ENCODE data around the gene ZFP36. TPM values are rescaled to one million over a fixed set of nuclear protein-coding genes. Genes with fewer than 3 reads are reported as not detected.

The ZFP36 gene
- total RNA-seq, 2 experiments from 2014 or later: 1,278 to 1,362 TPM

DNA sequence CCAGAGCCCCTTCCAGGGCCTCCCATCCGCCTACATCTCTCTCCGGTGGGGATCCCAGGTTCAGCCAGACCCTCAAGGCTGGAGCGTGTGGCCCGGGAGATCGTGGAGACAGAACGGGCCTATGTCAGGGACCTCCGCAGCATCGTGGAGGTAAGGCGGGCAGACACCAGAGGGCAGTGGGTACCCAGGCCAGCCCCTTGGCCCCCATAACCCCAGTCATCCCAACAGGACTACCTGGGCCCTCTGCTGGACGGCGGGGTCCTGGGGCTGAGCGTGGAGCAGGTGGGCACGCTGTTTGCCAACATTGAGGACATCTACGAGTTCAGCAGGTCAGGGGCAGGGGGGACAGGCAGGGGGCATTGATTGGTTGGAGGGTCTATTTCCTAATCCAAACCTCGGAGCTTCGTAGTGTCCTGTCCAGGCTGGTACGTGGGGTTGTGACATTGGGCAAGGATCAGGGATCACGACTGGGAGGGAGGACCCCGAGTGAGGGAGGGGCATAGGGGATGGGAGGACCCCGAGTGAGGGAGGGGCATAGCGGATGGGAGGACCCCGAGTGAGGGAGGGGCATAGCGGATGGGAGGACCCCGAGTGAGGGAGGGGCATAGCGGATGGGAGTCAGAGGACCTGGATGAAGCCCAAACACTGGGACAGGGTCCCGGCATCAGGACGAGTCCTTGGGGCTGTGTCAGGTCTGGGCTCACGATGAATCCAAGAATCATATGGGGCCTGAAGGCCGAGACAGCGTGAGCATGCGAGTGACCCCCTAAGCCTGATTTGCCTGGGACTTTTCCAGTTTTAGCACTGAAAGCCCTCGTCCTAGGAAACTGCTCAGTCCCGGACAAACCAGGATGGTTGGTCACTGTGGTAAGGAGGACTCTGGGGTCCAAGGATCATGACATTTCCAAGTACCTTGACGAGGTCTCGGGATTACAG, 8.7 kb downstream of the ZFP36 start:
- H3K4me1 ChIP-seq (ENCODE audit: insufficient read depth, low read length): peaks cover 47% of the 10 kb centered on the region
- no peaks in the 10 kb centered on the region for H3K27me3 ChIP-seq (ENCODE audit: control insufficient read depth in 1 of 2, insufficient read depth in 2 of 2, low read length in 2 of 2)
- TF ChIP-seq, protein P1, sequence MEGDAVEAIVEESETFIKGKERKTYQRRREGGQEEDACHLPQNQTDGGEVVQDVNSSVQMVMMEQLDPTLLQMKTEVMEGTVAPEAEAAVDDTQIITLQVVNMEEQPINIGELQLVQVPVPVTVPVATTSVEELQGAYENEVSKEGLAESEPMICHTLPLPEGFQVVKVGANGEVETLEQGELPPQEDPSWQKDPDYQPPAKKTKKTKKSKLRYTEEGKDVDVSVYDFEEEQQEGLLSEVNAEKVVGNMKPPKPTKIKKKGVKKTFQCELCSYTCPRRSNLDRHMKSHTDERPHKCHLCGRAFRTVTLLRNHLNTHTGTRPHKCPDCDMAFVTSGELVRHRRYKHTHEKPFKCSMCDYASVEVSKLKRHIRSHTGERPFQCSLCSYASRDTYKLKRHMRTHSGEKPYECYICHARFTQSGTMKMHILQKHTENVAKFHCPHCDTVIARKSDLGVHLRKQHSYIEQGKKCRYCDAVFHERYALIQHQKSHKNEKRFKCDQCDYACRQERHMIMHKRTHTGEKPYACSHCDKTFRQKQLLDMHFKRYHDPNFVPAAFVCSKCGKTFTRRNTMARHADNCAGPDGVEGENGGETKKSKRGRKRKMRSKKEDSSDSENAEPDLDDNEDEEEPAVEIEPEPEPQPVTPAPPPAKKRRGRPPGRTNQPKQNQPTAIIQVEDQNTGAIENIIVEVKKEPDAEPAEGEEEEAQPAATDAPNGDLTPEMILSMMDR (IDR thresholded peaks at IDR 0.05): no peak
- ATAC-seq (ENCODE audit: poor library complexity): no peak
- H3K9me3 ChIP-seq (ENCODE audit: control insufficient read depth in 1 of 2, insufficient read depth in 1 of 2, low read length in 2 of 2): no peaks in the 10 kb centered on the region
- Mint-ChIP-seq H3K9me3 (no peaks in the 10 kb centered on the region), H3K4me3 (peak overlapping the region; percentile 62), H3K27me3 (peaks cover 5% of the 10 kb centered on the region), H3K27ac (peak overlapping the region; percentile 98), H3K36me3 (ENCODE audit: low read depth) (peaks cover 55% of the 10 kb centered on the region), H3K4me1 (ENCODE audit: low read depth) (peaks cover 32% of the 10 kb centered on the region)
- intact Hi-C loops (cut with DNase I, micrococcal nuclease): loop anchor here in 1 of 2 experiments (10.0 kb wide), 1 partner anchor 291 kb away; the partner anchor contains the start of gene PAK4
- CTCF ChIA-PET: no interaction called here
- no peak overlapping the region for H3K4me3 ChIP-seq (ENCODE audit: low read length)
- POLR2A ChIA-PET: interaction anchor here (1.1 to 2.9 kb wide), 6 partner anchors 8 to 24 kb away, joined by 3 to 16 read pairs (median 8); partner anchors contain the start of genes MED29, PAF1 and RPS16
- H3K27ac ChIP-seq (ENCODE audit: low read depth in 1 of 2, low read length in 2 of 2): no peak overlapping the region
- peaks cover 15% of the 10 kb centered on the region for H3K36me3 ChIP-seq (ENCODE audit: insufficient read depth, low read length)
- peak in 1 of 14 experiments; percentile 56 for DNase-seq

DNA sequence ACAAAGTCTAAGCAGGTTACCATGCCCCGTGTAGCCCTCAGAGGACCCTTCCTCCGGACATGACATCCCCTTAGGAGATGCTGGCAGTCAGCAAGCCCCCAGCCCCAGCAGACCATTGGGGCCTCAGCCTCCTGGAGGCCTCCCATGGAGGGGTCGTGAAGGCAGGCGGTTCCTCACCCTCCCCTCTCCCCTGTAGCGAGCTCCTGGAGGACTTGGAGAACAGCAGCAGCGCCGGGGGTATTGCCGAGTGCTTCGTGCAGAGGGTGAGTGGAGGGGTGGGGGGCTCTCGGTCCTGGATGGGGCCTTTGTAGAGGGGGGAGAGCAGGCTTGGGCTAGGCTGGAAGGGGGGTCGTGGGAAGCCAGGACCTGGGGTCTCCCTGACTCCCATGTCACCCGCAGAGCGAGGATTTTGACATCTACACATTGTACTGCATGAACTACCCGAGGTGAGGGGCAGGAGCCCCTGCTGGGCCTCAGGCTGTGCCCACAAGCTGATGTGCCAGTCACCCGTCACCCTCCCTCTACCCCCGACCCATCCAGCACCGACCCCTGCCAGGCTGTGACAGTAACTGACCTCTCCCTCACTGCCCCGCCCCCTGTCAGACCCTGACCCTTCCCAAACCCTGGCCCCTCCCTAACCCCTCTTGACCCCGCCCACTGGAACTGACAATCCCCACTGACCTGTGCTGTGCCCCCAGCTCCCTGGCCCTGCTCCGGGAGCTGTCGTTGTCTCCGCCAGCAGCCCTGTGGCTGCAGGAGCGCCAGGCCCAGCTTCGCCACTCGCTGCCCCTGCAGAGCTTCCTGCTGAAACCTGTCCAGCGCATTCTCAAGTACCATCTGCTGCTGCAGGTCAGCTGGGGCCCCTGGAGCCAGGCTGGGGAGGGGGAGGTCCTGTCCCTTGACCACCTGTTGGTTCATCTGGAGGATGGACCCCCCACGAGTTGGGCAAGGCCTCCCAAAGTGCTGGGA, 9.8 kb downstream of the ZFP36 start:
- no peak for ATAC-seq (ENCODE audit: poor library complexity)
- H3K27me3 Mint-ChIP-seq: peaks cover 5% of the 10 kb centered on the region
- Histone ChIP-seq H3K4me1 (ENCODE audit: insufficient read depth, low read length) (peaks cover 37% of the 10 kb centered on the region), H3K27ac (ENCODE audit: low read depth in 1 of 2, low read length in 2 of 2) (no peak overlapping the region), H3K4me3 (ENCODE audit: low read length) (no peak overlapping the region), H3K27me3 (ENCODE audit: control insufficient read depth in 1 of 2, insufficient read depth in 2 of 2, low read length in 2 of 2) (no peaks in the 10 kb centered on the region), H3K36me3 (ENCODE audit: insufficient read depth, low read length) (peaks cover 11% of the 10 kb centered on the region), H3K9me3 (ENCODE audit: control insufficient read depth in 1 of 2, insufficient read depth in 1 of 2, low read length in 2 of 2) (no peaks in the 10 kb centered on the region)
- peaks cover 21% of the 10 kb centered on the region for H3K4me1 Mint-ChIP-seq (ENCODE audit: low read depth)
- ChIA-PET POLR2A (interaction anchor here (1.1 to 2.9 kb wide), 4 partner anchors 9 to 25 kb away, joined by 3 to 14 read pairs (median 8); partner anchors contain the start of genes MED29, PAF1 and RPS16), CTCF (interaction anchor here (0.7 kb wide), 1 partner anchor 19 kb away, joined by 3 read pairs; the partner anchor contains the start of gene RPS16)
- H3K4me3 Mint-ChIP-seq: no peak overlapping the region
- H3K27ac Mint-ChIP-seq: peak overlapping the region; percentile 98
- no peaks in the 10 kb centered on the region for H3K9me3 Mint-ChIP-seq
- peaks cover 47% of the 10 kb centered on the region for H3K36me3 Mint-ChIP-seq (ENCODE audit: low read depth)
- intact Hi-C loops (cut with DNase I, micrococcal nuclease): loop anchor here in 1 of 2 experiments (10.0 kb wide), 1 partner anchor 292 kb away; the partner anchor contains the start of gene PAK4
- DNase-seq: peak in 2 of 14 experiments; percentile 23 to 62
- TF ChIP-seq, protein P1 (IDR thresholded peaks at IDR 0.05): no peak
